ENCODE measurements around the gene IPO4. TPM values are rescaled to one million over a fixed set of nuclear protein-coding genes. Genes with fewer than 3 reads are reported as not detected.
A peak's percentile ranks its signal among the peaks of the same experiment; 100 is the strongest.

Gene IPO4
- total and polyA plus RNA-seq, 2 of the 13 experiments (the other 11 are each of a cell fraction or from before 2014, with no cell fraction given), result 39.0 to 179 TPM

DNA sequence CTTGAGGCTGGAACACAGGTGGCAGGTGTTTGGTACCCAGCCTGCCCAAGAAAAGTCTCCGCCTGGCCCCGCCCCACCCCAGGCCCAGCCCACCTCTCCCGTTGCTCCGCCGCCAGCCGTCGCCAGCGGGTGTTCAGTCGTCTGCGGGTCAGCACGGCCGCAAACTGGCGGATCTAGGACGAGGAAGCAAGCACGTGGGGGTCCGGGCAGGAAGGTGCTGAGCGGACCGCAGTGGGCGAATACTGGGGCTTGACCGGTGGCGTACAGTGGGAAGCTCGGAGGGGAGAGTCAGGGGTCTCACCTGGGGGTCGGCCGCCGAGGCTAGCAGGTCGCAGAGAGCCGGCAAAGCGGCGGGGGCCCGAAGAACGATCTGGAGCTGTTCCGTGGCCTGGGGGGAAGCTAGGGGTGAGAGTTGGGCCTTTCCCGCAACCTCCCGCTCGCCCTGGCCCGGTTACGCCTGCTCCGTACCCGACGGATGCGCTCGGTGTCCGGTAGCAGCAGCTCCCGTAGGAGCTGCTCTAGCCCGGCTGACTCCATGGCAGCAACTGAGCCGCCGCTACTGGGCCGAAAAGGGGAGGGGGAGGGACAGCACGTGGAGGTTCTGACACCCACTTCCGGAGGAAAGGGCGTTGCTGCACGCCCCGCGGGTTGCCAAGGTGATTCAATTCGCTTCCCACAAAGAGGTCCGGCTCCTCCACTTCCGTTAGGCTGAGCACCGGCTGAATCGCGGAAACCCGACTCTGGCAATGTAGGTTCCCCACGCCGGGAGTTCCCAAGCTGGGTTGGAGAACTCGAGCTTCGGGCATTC, at the start of gene IPO4 (continued):
- TF ChIP-seq, protein P1, sequence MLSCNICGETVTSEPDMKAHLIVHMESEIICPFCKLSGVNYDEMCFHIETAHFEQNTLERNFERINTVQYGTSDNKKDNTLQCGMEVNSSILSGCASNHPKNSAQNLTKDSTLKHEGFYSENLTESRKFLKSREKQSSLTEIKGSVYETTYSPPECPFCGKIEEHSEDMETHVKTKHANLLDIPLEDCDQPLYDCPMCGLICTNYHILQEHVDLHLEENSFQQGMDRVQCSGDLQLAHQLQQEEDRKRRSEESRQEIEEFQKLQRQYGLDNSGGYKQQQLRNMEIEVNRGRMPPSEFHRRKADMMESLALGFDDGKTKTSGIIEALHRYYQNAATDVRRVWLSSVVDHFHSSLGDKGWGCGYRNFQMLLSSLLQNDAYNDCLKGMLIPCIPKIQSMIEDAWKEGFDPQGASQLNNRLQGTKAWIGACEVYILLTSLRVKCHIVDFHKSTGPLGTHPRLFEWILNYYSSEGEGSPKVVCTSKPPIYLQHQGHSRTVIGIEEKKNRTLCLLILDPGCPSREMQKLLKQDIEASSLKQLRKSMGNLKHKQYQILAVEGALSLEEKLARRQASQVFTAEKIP (CRISPR knock-in tag; IDR thresholded peaks at IDR 0.05; ENCODE audit: borderline replicate concordance), result no peak
- no peak for TF ChIP-seq TRIM24 (CRISPR knock-in tag; IDR thresholded peaks at IDR 0.05)
- TF ChIP-seq, protein P2, sequence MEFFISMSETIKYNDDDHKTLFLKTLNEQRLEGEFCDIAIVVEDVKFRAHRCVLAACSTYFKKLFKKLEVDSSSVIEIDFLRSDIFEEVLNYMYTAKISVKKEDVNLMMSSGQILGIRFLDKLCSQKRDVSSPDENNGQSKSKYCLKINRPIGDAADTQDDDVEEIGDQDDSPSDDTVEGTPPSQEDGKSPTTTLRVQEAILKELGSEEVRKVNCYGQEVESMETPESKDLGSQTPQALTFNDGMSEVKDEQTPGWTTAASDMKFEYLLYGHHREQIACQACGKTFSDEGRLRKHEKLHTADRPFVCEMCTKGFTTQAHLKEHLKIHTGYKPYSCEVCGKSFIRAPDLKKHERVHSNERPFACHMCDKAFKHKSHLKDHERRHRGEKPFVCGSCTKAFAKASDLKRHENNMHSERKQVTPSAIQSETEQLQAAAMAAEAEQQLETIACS (CRISPR knock-in tag; IDR thresholded peaks at IDR 0.05), result peak; percentile 70
- peak; percentile 100 for TF ChIP-seq PHF5A (CRISPR knock-in tag; IDR thresholded peaks at IDR 0.05; ENCODE audit: low read depth, unreplicated experiment)
- peak; percentile 99 for TF ChIP-seq POGZ (CRISPR knock-in tag; IDR thresholded peaks at IDR 0.05)
- TF ChIP-seq, protein P3, sequence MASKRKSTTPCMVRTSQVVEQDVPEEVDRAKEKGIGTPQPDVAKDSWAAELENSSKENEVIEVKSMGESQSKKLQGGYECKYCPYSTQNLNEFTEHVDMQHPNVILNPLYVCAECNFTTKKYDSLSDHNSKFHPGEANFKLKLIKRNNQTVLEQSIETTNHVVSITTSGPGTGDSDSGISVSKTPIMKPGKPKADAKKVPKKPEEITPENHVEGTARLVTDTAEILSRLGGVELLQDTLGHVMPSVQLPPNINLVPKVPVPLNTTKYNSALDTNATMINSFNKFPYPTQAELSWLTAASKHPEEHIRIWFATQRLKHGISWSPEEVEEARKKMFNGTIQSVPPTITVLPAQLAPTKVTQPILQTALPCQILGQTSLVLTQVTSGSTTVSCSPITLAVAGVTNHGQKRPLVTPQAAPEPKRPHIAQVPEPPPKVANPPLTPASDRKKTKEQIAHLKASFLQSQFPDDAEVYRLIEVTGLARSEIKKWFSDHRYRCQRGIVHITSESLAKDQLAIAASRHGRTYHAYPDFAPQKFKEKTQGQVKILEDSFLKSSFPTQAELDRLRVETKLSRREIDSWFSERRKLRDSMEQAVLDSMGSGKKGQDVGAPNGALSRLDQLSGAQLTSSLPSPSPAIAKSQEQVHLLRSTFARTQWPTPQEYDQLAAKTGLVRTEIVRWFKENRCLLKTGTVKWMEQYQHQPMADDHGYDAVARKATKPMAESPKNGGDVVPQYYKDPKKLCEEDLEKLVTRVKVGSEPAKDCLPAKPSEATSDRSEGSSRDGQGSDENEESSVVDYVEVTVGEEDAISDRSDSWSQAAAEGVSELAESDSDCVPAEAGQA (IDR thresholded peaks at IDR 0.05; ENCODE audit: low read depth), result peak; percentile 96
- TF ChIP-seq, protein P3 (CRISPR knock-in tag; IDR thresholded peaks at IDR 0.05; ENCODE audit: borderline replicate concordance), result 0 out of 2 replicates have a peak, but pooled peaks have one; percentile 71
- peak; percentile 98; the same call in 1 of the 2 replicates for TF ChIP-seq ZNF619 (CRISPR knock-in tag; IDR thresholded peaks at IDR 0.05)
- no peak for TF ChIP-seq ADNP (CRISPR knock-in tag; IDR thresholded peaks at IDR 0.05)
- TF ChIP-seq, protein P4, sequence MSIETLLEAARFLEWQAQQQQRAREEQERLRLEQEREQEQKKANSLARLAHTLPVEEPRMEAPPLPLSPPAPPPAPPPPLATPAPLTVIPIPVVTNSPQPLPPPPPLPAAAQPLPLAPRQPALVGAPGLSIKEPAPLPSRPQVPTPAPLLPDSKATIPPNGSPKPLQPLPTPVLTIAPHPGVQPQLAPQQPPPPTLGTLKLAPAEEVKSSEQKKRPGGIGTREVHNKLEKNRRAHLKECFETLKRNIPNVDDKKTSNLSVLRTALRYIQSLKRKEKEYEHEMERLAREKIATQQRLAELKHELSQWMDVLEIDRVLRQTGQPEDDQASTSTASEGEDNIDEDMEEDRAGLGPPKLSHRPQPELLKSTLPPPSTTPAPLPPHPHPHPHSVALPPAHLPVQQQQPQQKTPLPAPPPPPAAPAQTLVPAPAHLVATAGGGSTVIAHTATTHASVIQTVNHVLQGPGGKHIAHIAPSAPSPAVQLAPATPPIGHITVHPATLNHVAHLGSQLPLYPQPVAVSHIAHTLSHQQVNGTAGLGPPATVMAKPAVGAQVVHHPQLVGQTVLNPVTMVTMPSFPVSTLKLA (IDR thresholded peaks at IDR 0.05), result peak; percentile 100
- 0 out of 2 replicates have a peak, but pooled peaks have one; percentile 4 for TF ChIP-seq SUZ12 (IDR thresholded peaks at IDR 0.05; ENCODE audit: low read depth, low read length)
- TF ChIP-seq, protein P5, sequence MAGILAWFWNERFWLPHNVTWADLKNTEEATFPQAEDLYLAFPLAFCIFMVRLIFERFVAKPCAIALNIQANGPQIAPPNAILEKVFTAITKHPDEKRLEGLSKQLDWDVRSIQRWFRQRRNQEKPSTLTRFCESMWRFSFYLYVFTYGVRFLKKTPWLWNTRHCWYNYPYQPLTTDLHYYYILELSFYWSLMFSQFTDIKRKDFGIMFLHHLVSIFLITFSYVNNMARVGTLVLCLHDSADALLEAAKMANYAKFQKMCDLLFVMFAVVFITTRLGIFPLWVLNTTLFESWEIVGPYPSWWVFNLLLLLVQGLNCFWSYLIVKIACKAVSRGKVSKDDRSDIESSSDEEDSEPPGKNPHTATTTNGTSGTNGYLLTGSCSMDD (CRISPR knock-in tag; IDR thresholded peaks at IDR 0.05), result no peak; the same call in none of the 2 replicates
- TF ChIP-seq NAIF1 (CRISPR knock-in tag; IDR thresholded peaks at IDR 0.05; ENCODE audit: borderline replicate concordance), result no peak
- TF ChIP-seq CBX2 (IDR thresholded peaks at IDR 0.05; ENCODE audit: low read depth, low read length), result peak; percentile 80; the same call in 1 of the 2 replicates
- peak; percentile 98; the same call in 1 of the 2 replicates for TF ChIP-seq CBX2 (CRISPR knock-in tag; IDR thresholded peaks at IDR 0.05; ENCODE audit: low read depth)
- TF ChIP-seq YEATS4 (CRISPR knock-in tag; IDR thresholded peaks at IDR 0.05; ENCODE audit: borderline replicate concordance), result peak; percentile 100

All from HepG2 (cell line).